ENCODE data around the gene ATRN. TPM values are rescaled to one million over a fixed set of nuclear protein-coding genes. Genes with fewer than 3 reads are reported as not detected.
"Not testable (repeated sequence)": the region's sequence is repeated elsewhere in the genome, so short reads cannot be mapped to it uniquely, and the experiment has no call there.

Gene ATRN
- total RNA-seq, 1 experiment from 2014 or later, result 23.8 TPM

DNA sequence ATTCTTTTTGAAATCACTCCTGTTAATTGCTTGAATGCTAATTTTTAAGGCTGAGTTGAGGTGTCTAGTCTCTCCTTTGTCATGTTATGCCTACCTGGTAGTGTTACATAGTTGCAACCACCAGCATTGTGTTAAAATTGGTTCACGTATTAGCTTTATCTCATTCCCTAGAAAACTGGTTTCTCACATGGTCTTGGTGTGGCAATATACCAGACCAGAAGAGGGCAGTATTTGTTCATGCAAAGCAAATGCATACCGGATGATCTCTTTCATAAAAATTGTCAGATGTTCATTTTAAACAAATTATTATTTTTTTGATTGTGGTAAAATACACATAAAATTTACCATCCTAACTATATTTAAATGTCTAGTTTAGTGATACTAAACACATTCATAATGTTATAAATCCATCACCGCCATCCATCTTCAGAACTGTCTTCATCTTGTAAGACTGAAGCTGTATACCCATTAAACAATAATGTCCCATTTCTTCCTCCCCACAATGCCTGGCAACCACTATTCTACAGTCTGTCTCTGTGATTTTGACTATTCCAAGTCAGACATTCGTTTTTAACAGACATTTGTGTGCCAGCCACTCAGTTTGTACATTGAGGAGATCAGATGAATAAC lies 92.8 kb downstream of the ATRN start:
- DNase-seq (ENCODE audit: low read depth), result peak; percentile 25

DNA sequence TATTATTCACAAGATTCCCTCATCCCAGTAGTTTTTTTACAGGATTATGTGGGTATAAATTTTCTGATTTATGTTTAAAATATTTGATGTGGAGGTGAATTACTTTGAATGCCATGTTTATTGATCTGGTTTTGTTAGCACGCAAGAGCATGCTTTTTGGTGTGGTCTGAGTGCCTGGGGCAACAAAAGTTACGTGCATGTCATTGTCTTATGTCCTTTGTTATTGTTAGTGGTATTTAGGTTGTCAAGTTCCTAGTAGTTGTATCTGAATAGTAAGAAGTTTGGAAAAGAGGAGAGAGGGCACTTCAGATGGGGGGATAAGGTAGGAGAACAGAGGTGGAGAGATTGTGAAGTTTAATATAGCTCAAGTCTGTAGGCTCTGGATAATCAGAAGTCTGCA lies 95.0 kb downstream of the ATRN start:
- DNase-seq (ENCODE audit: low read depth), result no peak

GRCh38 chr20:3572151-3572550 lies 101.3 kb downstream of the ATRN start:
- peak; percentile 5 for DNase-seq (ENCODE audit: low read depth)

DNA sequence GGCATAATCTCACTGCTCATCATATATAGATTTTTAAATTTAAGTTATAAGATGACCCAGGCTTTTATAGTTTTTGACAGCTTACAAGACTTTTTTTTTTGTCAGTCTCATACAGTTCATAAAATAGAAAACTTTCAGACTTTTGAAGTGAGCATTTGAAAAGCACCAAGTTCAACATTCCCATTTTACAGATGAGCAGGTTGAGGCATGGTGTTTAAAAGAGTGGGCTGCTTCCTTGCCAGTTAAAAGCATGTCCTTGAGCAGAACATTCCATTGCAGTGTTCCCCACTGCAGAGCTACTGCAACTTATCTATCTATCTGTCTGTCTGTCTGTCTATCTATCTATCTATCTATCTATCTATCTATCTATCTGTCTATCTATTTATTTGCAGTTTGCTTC lies 105.5 kb downstream of the ATRN start:
- DNase-seq (ENCODE audit: low read depth), result no peak

- no peak for DNase-seq (ENCODE audit: low read depth)
These were observed 106.5 kb downstream of the ATRN start for GRCh38 chr20:3577366-3577765.

GRCh38 chr20:3580412-3580811 lies 109.6 kb downstream of the ATRN start:
- no peak for DNase-seq (ENCODE audit: low read depth)

DNA sequence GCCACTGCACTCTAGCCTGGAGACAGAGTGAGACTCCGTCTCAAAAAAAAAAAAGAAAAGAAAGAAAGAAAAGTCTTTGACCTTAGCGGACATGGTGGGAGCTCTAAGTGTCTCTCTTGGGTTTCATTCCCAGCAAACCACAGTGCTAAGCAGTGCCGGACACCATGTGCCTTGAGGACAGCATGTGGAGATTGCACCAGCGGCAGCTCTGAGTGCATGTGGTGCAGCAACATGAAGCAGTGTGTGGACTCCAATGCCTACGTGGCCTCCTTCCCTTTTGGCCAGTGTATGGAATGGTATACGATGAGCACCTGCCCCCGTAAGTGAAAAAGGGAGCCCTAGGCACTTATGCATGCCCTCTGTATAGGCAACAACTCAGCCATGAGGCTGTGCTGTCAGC lies 112.9 kb downstream of the ATRN start:
- no peak for DNase-seq (ENCODE audit: low read depth)

DNA sequence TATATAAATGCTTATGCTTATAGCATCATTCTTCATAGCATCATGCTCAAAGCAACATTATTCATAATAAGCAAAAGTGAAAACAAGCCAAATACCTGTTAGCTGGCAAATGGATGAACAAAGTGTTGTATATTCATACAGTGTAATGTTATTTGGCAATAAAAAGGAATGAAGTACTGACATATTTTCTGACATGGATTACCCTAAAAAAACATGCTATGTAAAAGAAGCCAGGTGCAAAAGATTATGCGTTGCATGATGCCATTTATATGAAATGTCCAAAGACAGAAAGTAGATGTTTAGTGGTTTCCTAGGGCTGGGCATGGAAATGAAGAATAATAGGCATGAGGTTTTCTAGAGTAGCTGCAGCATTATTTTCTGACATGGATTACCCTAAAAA lies 115.3 kb downstream of the ATRN start:
- peak; percentile 20 for DNase-seq (ENCODE audit: low read depth)

- DNase-seq (ENCODE audit: low read depth), result peak; percentile 19
These were observed 119.3 kb downstream of the ATRN start for GRCh38 chr20:3590164-3590563.

DNA sequence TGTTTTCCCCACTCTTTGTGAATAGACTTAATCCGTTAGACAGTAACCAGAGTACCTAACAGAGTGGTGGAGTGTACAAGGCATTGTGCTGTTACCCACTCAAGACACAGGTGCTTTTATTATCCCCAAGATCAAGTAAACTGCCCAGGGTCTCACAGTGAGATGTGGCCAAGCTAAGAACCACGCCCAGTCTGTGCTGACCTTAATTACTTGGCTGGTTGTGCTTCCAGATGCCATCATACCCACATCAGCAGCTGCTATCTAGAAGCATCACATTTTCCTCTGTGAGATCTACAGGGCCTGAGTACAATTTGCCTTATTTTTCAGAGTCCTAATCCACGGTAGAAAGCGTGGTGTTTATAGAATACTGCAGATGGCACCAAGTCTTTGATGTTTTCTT lies 122.1 kb downstream of the ATRN start:
- DNase-seq (ENCODE audit: low read depth), result peak; percentile 15

DNA sequence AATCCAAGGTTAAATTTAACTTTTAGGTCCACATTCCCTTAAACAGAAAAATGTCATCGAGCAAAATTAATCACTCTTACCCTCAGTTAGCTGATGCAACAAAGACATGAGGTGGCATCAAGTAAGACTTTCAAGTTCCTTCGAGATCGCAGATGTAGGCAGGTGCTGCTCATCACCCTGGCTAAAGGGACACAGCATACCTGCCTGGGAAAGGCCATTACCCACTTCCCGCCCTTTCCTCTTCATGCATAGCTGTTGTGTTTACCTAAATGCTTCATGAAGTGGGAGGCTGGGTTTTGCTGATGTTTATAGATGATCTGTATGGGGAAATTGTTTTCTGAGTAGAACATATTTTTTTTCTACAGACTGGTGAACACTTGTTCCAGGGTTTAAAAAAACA lies 124.7 kb downstream of the ATRN start:
- DNase-seq (ENCODE audit: low read depth), result no peak

GRCh38 chr20:3603108-3603507 lies 132.3 kb downstream of the ATRN start:
- DNase-seq (ENCODE audit: low read depth), result no peak

- not testable (repeated sequence) for DNase-seq (ENCODE audit: low read depth)
These were observed 134.6 kb downstream of the ATRN start for GRCh38 chr20:3605386-3605886.

DNA sequence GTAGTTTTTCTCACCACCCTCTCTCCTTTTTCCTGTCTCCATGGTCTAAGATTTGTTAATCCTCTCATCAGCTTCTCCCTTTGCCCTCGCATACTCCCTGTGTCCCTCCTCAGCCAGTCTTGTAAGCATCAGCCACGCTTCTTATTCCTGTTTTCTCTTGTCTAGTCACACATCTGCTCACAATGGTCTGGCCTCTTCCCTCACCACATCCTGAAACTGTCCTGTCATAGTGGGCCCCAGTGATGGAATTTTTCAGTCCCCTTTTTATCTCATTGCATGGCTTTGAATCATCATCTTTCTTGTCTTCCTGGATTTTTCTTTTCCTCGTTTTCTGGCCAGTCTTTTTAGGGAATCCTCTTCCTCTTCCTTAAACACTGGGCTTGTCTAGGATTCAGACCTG lies 135.2 kb downstream of the ATRN start:
- peak; percentile 7 for DNase-seq (ENCODE audit: low read depth)

- DNase-seq (ENCODE audit: low read depth), result no peak
These were observed 141.1 kb downstream of the ATRN start for GRCh38 chr20:3611901-3612300.

GRCh38 chr20:3612795-3613572 lies 142.2 kb downstream of the ATRN start:
- no peak for DNase-seq (ENCODE audit: low read depth)

- DNase-seq (ENCODE audit: low read depth), result no peak
These were observed 143.1 kb downstream of the ATRN start for GRCh38 chr20:3613821-3614440.

- no peak for DNase-seq (ENCODE audit: low read depth)
These were observed 143.6 kb downstream of the ATRN start for GRCh38 chr20:3614466-3614865.

DNA sequence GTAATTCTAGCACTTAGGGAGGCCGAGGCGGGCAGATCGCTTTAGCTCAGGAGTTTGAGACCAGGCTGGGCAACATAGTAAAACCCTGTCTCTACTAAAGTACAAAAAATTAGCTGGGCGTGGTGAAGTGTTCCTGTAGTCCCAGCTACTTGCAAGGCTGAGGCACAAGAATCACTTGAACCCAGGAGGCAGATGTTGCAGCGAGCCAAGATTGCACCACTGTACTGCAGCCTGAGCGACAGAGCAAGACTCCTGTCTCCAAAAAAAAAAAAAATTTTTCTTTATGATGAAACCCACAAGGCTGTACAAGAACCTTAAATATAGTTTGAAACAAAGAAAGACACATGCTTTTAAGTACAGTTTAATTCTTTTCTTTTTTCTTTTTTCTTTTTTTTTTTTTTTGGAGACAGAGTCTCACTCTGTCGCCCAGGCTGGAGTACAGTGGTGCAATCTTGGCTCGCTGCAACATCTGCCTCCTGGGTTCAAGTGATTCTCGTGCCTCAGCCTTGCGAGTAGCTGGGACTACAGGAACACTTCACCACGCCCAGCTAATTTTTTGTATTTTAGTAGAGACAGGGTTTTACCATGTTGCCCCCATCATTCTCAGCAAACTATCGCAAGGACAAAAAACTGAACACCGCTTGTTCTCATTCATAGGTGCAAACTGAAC lies 144.5 kb downstream of the ATRN start:
- DNase-seq (ENCODE audit: low read depth), result not testable (repeated sequence)

DNA sequence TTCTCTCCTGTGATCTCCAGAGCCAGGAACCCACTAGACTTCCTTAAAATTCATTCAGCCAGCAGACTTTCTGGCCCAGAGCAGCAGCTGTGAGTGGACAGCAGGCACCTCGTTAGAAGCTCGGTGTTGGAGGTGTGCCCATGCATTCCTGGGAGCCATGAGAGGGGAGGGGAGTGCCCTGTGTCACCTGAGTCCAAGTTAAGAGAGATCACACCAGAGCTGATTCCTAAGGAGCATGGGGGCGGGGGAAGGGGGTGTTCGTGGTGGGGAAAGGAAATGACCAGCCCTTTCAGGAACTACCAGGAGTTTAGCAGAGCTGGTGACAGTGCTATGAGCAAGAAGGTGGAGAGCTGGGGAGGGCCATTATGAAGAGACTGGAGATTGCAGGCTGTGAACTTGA lies 145.4 kb downstream of the ATRN start:
- no peak for DNase-seq (ENCODE audit: low read depth)

- DNase-seq (ENCODE audit: low read depth), result no peak
These were observed 150.3 kb downstream of the ATRN start for GRCh38 chr20:3621111-3621510.

DNA sequence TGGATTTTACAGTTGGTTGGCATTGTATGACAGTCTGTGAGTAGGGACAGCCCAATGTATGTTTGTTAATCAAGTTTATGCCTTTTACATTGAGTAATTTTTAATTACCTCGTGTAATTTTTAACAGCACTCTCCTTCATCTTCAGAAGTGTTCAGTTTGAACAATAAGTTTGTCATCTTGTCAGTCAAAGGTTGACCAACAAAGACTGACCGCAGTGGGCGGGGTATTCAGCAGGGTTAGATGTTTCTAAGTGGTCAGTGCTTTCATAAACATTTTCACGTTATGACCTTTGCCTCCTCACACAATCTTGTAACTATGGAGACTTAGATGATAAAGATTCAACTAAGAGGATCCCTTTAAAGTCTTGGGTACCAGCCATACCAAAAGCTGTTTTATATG lies 151.6 kb downstream of the ATRN start:
- DNase-seq (ENCODE audit: low read depth), result no peak

All from LHCN-M2 (cell line).